BE2C (cell line): Measurements from ENCODE around the gene XRCC5.

Experiments used
- DNase-seq: peaks from one replicate; pipeline ENCODE4 v3.0.0-alpha.2; 2020
- H3K27me3 ChIP-seq: fragments of 250-450 bp; sonication (Bioruptor Pico); 2 replicates; pipeline ENCODE4 v1.5.1; 2020; ENCODE audit warnings: mild to moderate bottlenecking
- H3K36me3 ChIP-seq: fragments of 250-450 bp; sonication (Bioruptor Pico); 2 replicates; pipeline ENCODE4 v1.5.1; 2020; ENCODE audit warnings: mild to moderate bottlenecking
- H3K4me1 ChIP-seq: fragments of 250-450 bp; sonication (Bioruptor Pico); 2 replicates; pipeline ENCODE4 v1.5.1; 2020
- H3K4me3 ChIP-seq: 2 replicates; pipeline ENCODE4 v1.5.1; 2011; ENCODE audit warnings: low read depth, low read length
- H3K9me3 ChIP-seq: fragments of 250-450 bp; sonication (Bioruptor Pico); 2 replicates; pipeline ENCODE4 v1.5.1; 2020
- CTCF ChIP-seq: IDR thresholded peaks from 2 replicates; pipeline ENCODE4 v1.5.1; 2012; ENCODE audit warnings: mild to moderate bottlenecking, low read depth, low read length

The XRCC5 gene

GRCh38 chr2:216107760-216108159, 1.4 kb upstream of the XRCC5 start:
- Histone ChIP-seq H3K9me3 (no peaks in the 10 kb centered on the region), H3K4me1 (no peaks in the 10 kb centered on the region), H3K36me3 (peaks cover 26% of the 10 kb centered on the region), H3K4me3 (no peak overlapping the region), H3K27me3 (no peaks in the 10 kb centered on the region)
- TF ChIP-seq CTCF: no peak
- DNase-seq: no peak

GRCh38 chr2:216108310-216108966, 710 bp upstream of the XRCC5 start:
- Histone ChIP-seq H3K36me3 (peaks cover 32% of the 10 kb centered on the region), H3K9me3 (no peaks in the 10 kb centered on the region), H3K27me3 (no peaks in the 10 kb centered on the region), H3K4me3 (peak overlapping the region; percentile 58), H3K4me1 (no peaks in the 10 kb centered on the region)
- TF ChIP-seq CTCF: no peak
- DNase-seq: peak; percentile 53

GRCh38 chr2:216109962-216110614, 940 bp downstream of the XRCC5 start:
- no peak for DNase-seq
- H3K36me3 ChIP-seq: peaks cover 44% of the 10 kb centered on the region
- TF ChIP-seq CTCF: peak; percentile 53

GRCh38 chr2:216110620-216111019, 1.5 kb downstream of the XRCC5 start:
- Histone ChIP-seq H3K9me3 (no peaks in the 10 kb centered on the region), H3K4me3 (peak overlapping the region; percentile 94), H3K4me1 (peaks cover 3% of the 10 kb centered on the region; the same call in 1 of the 2 replicates), H3K27me3 (no peaks in the 10 kb centered on the region), H3K36me3 (peaks cover 48% of the 10 kb centered on the region)
- no peak for DNase-seq
- TF ChIP-seq CTCF: no peak

More at GRCh38 chr2:216109962-216110614, 940 bp downstream of the XRCC5 start:
- Histone ChIP-seq H3K4me3 (peak overlapping the region; percentile 94), H3K27me3 (no peaks in the 10 kb centered on the region), H3K9me3 (no peaks in the 10 kb centered on the region), H3K4me1 (peaks cover 3% of the 10 kb centered on the region; the same call in 1 of the 2 replicates)

GRCh38 chr2:216111122-216111521, 2.0 kb downstream of the XRCC5 start:
- peaks cover 52% of the 10 kb centered on the region for H3K36me3 ChIP-seq
- DNase-seq: no peak
- no peak for TF ChIP-seq CTCF
- no peaks in the 10 kb centered on the region for H3K27me3 ChIP-seq
- H3K4me3 ChIP-seq: no peak overlapping the region; the same call in 1 of the 2 replicates
- H3K4me1 ChIP-seq: peaks cover 8% of the 10 kb centered on the region
- H3K9me3 ChIP-seq: no peaks in the 10 kb centered on the region

GRCh38 chr2:216112926-216113325, 3.8 kb downstream of the XRCC5 start:
- H3K4me3 ChIP-seq: no peak overlapping the region
- H3K27me3 ChIP-seq: no peaks in the 10 kb centered on the region
- H3K9me3 ChIP-seq: no peaks in the 10 kb centered on the region
- H3K4me1 ChIP-seq: peaks cover 19% of the 10 kb centered on the region
- peaks cover 68% of the 10 kb centered on the region for H3K36me3 ChIP-seq
- no peak for TF ChIP-seq CTCF
- no peak for DNase-seq
